ENCODE measurements around the gene LRR1.
"Not testable (repeated sequence)": the region's sequence is repeated elsewhere in the genome, so short reads cannot be mapped to it uniquely, and the experiment has no call there.

The LRR1 gene, protein sequence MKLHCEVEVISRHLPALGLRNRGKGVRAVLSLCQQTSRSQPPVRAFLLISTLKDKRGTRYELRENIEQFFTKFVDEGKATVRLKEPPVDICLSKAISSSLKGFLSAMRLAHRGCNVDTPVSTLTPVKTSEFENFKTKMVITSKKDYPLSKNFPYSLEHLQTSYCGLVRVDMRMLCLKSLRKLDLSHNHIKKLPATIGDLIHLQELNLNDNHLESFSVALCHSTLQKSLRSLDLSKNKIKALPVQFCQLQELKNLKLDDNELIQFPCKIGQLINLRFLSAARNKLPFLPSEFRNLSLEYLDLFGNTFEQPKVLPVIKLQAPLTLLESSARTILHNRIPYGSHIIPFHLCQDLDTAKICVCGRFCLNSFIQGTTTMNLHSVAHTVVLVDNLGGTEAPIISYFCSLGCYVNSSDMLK

DNA sequence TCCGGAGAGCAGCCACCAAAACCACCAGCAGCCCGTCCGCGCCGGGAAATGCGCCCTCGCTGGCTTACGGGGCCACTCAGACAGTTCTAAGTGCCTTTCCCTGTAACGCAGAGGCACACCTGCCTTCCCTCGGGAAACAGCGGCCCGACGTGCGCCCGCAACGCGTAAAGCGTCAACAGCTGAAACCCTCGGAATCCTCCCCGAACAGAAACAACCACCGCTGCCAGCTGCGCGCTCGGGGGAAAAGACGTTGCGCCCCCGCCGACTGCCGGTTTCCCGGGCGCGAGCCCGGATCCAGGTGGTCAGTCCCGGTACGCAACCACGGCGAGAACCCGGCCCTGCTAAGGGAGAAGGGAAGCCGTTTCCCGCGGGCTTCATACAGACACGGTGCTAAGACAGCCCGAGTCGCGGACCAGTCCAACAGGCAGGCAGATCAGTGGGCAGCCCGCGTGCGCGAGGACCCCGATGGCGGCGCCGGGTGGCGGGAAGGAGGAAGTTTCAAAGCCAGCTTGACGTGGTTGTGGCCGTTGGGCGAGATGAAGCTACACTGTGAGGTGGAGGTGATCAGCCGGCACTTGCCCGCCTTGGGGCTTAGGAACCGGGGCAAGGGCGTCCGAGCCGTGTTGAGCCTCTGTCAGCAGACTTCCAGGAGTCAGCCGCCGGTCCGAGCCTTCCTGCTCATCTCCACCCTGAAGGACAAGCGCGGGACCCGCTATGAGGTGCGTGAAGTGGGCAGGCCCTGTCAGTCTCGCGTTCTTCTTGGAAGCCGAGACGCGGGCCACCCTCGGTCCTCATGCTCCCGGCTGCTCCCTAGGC lies at the start of gene LRR1:
LRR1 (plus strand) TSS at position 456 of the 816 bp plus-strand sequence; CDS start at position 537, 81 bp downstream.
- no peak for DNase-seq (ENCODE audit: low read depth)

DNA sequence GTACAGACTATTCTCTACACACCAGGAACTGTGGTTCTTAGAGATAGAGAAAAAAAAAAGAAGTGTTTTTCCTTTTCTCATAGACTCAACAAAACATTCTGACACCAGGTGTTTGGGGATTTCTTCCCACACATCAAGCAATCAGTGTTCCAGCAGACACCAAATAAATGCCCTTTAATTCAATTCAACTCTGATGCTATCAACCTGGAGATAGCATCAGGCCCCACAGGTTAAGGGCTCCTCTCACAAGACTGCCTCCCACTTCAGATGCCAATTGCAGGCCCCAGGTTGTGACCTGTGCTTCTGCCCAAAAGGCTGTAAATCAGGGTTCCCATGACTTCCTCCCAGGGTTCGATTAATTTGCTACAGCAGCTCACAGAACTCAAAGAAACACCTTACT lies 49.3 kb upstream of the LRR1 start:
- DNase-seq (ENCODE audit: low read depth), result no peak

DNA sequence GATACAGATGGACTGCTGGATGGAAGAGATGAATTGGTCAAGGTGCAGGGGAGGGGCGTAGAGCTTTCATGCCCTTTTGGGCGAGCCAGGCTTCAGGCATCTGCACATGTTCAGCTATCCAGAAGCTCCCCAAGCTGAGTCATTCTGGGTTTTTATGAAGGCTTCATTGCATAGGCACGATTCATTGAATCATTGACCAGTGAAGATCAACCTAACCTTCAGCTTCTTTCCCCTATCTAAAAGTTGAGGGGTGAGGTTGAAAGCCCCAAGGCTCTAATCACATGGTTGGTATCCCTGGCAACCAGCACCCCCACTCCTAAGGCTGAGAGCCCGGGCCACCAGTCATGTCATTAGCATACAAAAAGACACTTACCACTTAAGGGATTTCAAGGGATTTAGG lies 48.9 kb upstream of the LRR1 start:
- DNase-seq (ENCODE audit: low read depth), result no peak

DNA sequence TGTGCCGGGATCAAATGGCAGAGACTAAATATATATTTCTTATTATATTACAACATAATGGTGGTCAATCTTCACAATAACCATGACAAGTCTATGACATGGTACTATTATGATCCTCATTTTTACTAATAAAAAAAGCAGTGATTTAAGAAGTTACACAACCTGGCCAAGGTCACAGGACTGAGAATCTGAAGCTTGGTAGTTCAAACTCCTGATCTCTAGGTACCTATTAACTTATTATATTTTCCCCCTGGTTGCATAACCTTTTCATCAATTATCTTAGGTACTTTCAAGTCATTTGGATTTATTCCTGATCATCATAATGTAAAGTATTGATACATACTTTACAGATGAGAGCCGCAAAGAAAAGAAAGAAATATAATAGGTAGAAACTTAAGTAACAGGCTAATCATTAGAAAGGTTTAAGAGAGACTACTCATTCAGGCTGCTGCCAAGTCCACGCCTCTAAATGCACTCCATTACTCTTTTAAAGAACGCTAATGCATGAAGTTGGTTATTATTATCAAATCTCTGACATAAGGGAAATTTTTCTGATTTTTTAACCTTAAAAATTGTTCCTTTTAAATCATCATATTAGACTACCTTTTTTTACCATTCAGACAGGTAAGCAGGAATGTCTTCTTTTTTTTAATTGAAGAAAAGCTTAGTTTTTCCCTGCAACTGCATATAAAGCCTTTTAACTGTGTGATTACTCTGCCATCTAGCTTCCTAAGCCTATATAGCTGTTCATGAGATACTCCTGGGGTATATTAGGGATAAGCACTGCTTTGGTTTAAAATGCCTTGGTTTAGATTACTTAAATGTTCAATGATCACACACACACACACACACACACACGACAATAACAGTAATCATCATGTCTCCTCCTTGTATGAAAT lies 48.2 kb upstream of the LRR1 start:
- DNase-seq (ENCODE audit: low read depth), result no peak

DNA sequence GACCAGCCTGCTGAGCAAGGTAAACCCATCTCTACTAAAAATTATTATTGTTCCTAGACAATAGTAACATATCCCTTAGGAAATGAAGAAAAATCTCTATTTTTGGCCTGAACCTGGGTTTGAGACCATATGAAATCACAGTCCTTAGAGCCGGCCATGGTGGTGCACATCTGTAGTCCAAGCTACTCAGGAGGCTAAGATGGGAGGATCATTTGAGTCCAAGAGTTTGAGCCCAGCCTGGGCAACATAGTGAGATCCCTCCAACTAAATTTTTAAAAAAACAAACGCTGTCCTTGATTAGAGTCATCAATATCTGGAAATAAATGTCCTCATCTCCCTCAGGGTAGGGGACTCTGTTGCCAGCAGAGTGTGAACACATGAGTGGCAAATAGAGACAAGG lies 47.2 kb upstream of the LRR1 start:
- no peak for DNase-seq (ENCODE audit: low read depth)

DNA sequence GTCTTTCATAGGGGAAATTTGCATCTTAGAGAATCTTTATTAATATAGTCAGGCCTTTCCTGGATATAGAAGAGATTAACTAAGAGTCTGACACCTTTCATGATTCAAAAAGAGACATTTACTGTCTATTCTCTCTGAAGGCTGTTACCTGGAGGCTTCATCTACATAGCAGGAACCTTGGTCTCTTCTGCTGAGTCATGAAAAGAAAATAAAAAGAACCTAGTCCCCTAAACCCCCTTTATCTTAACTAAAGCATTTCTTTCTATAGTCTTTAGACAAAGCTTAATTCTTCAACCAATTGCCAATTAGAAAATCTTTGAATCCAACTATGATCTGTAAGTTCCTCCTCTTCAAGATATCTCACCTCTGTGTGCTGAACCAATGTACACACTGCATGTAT lies 45.6 kb upstream of the LRR1 start:
- no peak for DNase-seq (ENCODE audit: low read depth)

DNA sequence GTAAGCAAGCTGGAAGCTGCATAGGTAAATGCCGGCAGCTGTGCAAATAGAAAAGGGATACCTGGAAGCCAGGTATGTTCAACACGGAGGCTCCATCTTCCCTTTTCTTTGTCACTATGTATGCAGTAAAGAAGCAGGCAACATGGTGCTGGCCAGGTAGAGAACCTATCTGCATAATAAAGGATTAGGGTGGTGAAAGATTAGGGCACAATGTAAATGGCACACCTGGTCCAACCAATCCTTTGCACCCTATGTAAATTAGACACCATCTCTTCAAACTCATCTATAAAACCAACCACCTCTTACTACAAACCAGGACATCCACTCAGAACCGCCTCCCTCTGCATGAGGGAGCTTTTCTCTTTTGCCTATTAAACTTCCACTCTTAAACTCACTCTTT lies 44.8 kb upstream of the LRR1 start:
- DNase-seq (ENCODE audit: low read depth), result no peak

DNA sequence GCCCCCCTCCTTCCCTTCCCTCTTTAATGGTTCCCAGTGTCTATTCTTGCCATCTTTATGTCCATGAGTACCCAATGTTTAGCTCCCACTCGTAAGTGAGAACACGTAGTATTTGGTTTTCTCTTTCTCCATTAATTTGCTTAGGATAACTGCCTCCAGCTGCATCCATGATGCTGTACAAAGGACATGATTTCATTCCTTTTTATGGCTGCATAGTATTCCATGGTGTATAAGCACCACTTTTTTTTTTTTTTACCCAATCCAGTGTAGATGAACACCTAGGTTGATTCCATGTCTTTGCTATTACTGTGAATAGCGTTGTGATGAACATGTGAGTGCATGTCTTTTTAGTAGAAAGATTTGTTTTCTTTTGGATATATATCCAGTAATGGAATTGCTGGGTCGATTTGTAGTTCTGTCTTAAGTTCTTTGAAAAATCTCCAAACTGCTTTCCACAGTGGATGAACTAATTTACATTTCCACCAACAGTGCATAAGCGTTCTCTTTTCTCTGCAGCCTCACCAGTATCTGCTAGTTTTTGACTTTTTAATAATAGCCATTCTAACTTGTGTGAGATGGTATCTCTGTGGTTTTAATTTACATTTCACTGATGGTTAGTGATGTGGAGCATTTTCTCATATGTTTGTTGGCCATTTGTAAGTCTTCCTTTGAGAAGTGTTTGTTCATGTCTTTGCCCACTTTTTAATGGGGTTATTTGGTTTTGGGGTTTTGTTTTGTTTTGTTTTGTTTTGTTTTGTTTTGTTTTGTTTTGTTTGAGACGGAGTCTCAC lies 38.6 kb upstream of the LRR1 start:
- no peak for DNase-seq (ENCODE audit: low read depth)

DNA sequence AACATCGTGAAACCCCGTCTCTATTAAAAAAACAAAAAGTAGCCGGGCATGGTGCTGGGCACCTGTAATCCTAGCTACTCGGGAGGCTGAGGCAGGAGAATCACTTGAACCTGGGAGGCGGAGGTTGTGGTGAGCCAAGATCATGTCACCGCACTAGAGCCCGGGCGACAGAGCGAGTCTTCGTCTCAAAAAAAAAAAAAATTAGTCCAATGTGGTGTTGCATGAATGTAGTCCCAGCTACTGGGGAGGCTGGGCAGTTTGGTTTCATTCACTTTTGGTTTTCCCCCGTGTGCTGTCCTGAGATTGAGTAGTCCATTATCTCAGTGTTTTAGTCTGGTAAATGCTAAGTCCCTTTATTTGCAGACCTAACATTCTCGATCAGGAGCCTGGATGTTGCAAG lies 32.0 kb upstream of the LRR1 start:
- no peak for DNase-seq (ENCODE audit: low read depth)

DNA sequence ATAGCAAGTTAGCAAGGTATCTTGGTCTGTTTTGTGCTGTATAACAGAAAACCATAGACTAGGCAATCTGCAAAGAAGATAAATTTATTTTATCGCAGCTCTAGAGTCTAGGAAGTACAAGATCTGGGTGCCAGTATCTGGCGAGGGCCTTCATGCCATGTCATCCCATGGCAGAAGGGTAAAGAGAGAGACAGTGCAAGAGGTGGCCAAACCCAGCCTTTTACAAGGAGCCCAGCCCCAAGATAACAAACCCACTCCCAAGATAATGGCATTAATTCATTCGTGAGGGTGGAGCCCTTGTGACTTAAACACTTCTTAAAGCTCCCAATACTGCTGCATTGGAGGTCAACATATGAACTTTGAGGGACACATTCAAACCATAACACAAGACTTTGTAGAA lies 29.5 kb upstream of the LRR1 start:
- DNase-seq (ENCODE audit: low read depth), result no peak

DNA sequence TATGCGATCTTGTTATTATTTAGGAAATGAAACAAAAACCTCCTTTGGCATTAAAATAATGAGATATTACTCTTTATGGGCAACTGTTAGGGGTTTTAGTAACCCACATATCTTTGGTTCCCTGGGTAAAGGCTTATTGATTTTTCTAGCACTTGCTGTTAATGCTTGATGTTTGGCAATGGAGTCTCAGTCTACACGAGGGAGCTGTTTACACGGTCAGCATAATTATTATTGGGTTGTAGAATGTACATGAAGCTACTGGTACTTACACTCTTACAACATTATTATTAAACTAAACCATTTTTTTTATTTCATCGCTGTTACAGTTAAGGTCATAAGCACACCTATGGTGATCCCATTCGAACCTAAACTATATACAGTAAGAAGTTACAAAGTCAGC lies 24.7 kb upstream of the LRR1 start:
- no peak for DNase-seq (ENCODE audit: low read depth)

DNA sequence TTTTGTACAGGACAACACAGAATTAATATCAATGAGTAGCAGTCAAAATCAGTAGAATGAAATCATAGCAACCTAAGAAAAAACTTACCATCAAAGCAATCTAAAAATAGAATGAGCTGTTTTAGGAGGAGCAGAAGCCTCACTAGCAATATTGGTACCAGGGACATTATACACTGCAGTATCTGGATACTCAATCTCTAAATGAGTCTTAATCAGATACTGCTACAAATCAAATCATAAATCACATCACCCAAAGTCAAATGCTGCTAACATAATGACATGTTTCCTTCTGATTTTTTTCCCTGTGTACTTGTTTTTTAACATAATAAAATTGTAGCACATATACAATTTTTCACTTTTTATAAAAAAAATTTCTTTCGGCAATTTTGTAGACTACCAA lies 20.6 kb upstream of the LRR1 start:
- DNase-seq (ENCODE audit: low read depth), result no peak

DNA sequence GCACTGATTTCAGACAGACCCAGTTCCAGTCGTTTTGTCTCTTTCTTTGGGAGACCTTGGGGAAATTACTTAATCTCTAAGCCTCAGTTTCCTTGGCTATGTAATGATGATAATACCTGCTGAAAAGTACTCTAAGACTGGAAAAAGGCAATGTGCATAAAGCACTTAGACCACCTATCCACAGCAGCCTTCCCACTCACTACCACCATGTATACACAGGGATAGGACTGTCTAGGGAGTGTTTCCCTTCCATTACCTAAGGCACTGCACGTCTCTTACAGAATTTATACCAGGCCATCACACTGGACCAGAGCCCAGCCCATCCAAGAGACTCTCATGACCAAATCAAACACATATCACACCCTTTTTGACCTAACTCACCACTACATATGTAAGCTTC lies 18.9 kb upstream of the LRR1 start:
- DNase-seq (ENCODE audit: low read depth), result no peak

DNA sequence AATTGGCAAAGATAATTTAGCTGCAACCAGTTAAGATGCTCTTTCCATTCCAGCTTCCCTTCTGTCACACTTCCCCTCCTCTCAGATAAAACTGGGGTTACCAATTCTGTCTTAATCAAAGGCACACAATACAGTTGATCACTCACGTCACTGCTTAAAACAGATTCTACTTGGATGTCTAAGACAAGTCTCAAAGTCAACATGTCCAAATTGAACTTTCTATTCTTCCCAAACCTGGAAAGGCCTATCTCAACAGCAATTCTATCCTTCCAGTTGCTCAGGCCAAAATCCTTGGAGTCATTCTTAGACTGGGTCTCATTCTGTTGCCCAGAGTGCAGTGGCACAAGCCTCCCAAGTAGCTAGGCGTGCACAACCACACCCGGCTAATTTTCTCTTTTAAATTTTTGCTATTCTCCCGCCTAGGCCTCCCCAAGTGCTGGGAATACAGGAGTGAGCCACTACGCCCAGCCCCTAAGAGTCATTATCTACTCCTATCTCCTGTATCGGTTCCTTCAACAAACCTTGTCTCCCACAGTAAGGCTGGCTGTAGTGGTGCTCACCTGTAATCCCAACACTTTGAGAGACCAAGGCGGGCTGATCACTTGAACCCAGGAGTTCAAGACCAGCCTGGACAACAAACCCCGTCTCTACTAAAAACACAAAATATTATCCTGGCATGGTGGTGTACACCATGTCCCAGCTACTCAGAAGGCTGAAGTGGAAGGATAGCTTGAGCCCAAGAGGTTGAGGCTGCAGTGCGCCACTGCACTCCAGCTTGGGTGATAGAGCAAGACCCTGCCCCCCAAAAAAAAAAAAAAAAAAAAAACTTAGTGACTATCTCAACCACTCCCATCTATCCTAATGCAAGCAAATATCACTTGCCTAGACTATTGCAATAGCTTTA lies 17.3 kb upstream of the LRR1 start:
- DNase-seq (ENCODE audit: low read depth), result no peak

DNA sequence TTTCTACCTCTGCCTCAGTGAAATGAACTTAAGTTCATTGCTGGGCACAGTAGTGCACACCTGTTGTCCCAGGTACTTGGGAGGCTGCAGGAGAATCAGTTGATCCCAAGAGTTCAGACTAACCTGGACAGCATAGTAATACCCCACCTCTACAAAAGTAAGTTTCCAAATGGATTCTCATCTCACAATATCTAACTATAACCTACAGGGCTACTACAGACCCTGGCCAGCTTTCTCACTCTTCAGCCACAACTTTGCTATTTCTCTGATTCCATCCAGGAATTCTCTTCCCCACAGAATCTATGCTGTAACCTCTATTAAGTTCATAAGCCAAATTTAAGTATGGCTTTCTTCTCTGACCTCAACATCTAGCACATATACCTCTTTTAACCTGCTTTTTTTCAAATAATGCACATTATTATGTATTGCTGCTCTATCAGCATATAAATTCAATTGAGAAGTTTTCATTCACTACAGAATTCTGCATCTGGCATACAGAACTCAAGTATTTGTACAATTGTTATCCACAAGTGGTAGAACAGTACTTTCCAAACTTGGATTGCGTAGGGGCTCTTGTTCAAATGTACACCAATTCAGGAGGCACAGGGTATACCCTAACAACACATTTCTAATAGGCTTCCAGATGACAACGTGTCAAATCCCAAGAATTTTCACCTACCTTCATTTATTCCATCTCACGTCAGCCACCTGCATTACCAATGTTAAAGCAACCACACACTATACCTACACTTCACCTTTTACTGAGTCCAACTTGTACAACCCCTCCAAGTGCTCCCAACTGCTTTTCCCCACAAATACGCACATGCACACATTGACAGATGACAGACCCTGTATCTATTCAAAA lies 16.4 kb upstream of the LRR1 start:
- no peak for DNase-seq (ENCODE audit: low read depth)

DNA sequence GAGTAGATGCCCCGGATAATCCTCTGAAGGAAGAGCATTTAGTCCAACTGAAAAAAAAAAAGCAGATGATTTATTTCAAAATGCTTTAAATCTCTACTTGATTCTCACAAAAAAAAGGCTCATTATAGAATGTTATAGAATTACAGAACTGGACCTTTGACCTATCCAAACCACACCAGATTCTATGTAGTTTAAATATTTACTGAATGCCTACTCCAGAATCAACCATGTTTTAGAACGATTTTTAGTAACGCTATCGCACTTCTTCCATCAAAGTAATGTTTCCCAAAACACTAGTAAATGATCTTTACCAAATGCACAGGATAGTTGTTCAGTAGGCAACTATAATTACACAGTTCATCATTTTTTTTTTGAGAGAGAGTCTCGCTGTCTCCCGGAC lies 15.1 kb upstream of the LRR1 start:
- DNase-seq (ENCODE audit: low read depth), result no peak

DNA sequence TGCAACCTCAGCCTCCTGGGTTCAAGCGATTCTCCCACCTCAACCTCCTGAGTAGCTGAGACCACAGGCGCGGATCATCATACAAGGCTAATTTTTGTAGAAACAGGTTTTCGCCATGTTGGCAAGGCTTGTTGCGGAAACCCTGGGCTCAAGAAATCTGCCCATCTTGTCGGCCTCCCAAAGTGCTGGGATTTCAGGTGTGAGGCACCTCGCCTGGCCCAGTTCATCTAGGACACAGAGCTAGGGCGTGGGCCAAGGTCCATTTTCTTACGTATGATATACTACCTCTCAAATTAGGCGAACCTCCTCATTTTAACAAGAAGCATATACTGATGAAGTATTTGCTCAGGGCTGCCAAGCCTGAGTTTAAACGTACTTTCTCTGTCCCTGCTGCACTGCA lies 14.7 kb upstream of the LRR1 start:
- DNase-seq (ENCODE audit: low read depth), result no peak

DNA sequence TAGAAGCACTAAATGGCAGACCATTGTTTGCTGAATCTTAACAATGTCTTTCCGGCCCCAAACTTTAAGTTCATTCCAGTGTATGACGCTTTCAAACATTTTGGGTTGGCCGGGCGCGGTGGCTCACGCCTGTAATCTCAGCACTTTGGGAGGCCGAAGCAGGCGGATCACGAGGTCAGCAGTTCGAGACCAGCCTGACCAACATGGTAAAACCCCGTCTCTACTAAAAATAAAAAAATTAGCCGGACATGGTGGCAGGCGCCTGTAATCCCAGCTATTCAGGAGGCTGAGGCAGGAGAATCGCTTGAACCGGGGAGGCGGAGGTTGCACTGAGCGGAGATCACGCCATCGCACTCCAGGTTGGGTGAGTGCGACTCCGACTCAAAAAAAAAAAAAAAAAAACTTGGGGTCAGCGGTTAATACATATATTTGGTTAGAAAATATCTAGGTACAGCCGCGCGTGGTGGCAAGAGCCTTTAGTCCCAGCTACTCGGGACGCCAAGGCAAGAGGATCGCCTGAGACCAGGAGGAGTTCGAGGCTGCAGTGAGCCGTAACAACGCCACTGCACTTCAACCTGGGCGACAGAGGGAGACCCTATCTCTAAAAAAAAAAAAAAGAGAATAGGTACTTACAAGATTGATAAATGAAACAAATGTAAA lies 13.6 kb upstream of the LRR1 start:
- not testable (repeated sequence) for DNase-seq (ENCODE audit: low read depth)
